Activated CD8-positive, alpha-beta T cell treated with anti-CD3 and anti-CD28 coated beads for 36 hours (primary cell): ENCODE measurements around the gene SYNGAP1. TPM values are rescaled to one million over a fixed set of nuclear protein-coding genes. Genes with fewer than 3 reads are reported as not detected.

Experiments
- ATAC-seq: fragments of 200-7000 bp; cut with Tn5 transposase; one replicate; pipeline ENCODE4 v1.10.0; 2021; ENCODE audit warnings: mild to moderate bottlenecking, moderate library complexity
- CTCF ChIA-PET: fragments of 350-600 bp; sonication (Branson Sonifier 250); formaldehyde crosslinking; loops from one replicate; lab custom pipeline; 2021; ENCODE audit warnings: antibody characterized with exemption; lab: Charles Lee
- POLR2A ChIA-PET: fragments of 350-600 bp; sonication (Branson Sonifier 250); formaldehyde crosslinking; loops from one replicate; lab custom pipeline; 2021; ENCODE audit warnings: antibody characterized with exemption; lab: Charles Lee
- DNase-seq: peaks from one replicate; pipeline ENCODE4 v3.0.0-alpha.2; 2020
- H3K27ac Mint-ChIP-seq: one replicate; pipeline ENCODE4 v1.8.0; 2021; ENCODE audit warnings: mild to moderate bottlenecking, mixed read lengths
- H3K27me3 Mint-ChIP-seq: one replicate; pipeline ENCODE4 v1.8.0; 2021; ENCODE audit warnings: mixed read lengths
- H3K36me3 Mint-ChIP-seq: one replicate; pipeline ENCODE4 v1.8.0; 2021; ENCODE audit warnings: low read depth, mixed read lengths
- H3K4me1 Mint-ChIP-seq: one replicate; pipeline ENCODE4 v1.8.0; 2021; ENCODE audit warnings: low read depth, mixed read lengths
- H3K4me3 Mint-ChIP-seq: one replicate; pipeline ENCODE4 v1.8.0; 2021; ENCODE audit warnings: mild to moderate bottlenecking, moderate library complexity, mixed read lengths
- H3K9me3 Mint-ChIP-seq: one replicate; pipeline ENCODE4 v1.8.0; 2021; ENCODE audit warnings: mixed read lengths
- intact Hi-C: fragments of 100-400 bp; cut with micrococcal nuclease; formaldehyde crosslinking; loops from one replicate; pipeline ENCODE4 v1.10.0; 2022
- total RNA-seq, 2 experiments: library from RNA; stranded (reverse); gene quantifications; one replicate each; pipeline ENCODE4 v1.2.3, GENCODE V29; 2021
- TF ChIP-seq, protein P1 (sequence below): fragments of 200-600 bp; IDR thresholded peaks from one replicate; pipeline ENCODE4 v1.8.0; 2022; ENCODE audit warnings: antibody characterized with exemption, mild to moderate bottlenecking

SYNGAP1 gene
- total RNA-seq, 2 experiments from 2014 or later: 57.9 to 67.0 TPM

DNA sequence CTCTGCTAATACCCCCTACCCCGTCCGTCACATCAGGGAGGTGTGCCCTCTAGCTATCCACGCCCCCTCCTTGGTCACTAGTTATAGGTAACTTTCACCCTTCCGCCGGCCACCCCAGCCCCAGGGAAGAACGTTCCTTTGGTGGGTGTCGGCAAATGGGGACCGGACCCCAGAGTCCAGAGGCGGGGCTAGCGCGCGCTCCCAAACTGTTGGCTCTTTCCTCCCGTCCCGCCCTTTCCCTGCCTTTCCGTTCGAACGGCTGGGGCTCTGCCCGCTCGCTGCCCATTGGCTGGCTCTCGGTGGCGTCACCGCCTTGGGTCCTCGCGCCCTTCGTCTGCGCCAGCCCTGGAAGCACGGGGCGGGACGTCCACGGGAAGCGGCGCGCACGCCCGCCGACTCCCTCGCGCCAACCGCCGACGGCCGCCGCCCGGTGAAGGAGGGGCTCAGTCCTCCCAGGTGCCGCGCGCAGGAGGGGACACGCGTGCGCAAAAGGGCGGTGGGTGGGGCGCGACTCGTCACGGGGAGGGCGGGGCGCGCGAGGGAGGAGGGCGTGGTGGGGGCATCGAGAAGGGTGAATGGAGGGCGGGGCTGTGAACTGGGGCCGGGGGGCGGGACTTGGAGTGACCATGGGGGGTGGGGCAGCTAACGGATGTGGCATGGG is 9.7 kb upstream of the SYNGAP1 start:
- Mint-ChIP-seq H3K4me1 (peaks cover 46% of the 10 kb centered on the region), H3K27ac (peak overlapping the region; percentile 90), H3K27me3 (no peaks in the 10 kb centered on the region), H3K9me3 (no peaks in the 10 kb centered on the region), H3K36me3 (peaks cover 44% of the 10 kb centered on the region), H3K4me3 (peak overlapping the region; percentile 87)
- ChIA-PET POLR2A (interaction anchor here (1.0 to 1.4 kb wide), 3 partner anchors 9 to 18 kb away, joined by 3 to 6 read pairs (median 4); partner anchors contain the start of genes KIFC1 and SYNGAP1), CTCF (interaction anchor here (1.0 to 2.0 kb wide), 4 partner anchors 13 to 21 kb away, joined by 3 to 9 read pairs (median 6); no protein-coding TSS in a partner anchor)
- TF ChIP-seq, protein P1, sequence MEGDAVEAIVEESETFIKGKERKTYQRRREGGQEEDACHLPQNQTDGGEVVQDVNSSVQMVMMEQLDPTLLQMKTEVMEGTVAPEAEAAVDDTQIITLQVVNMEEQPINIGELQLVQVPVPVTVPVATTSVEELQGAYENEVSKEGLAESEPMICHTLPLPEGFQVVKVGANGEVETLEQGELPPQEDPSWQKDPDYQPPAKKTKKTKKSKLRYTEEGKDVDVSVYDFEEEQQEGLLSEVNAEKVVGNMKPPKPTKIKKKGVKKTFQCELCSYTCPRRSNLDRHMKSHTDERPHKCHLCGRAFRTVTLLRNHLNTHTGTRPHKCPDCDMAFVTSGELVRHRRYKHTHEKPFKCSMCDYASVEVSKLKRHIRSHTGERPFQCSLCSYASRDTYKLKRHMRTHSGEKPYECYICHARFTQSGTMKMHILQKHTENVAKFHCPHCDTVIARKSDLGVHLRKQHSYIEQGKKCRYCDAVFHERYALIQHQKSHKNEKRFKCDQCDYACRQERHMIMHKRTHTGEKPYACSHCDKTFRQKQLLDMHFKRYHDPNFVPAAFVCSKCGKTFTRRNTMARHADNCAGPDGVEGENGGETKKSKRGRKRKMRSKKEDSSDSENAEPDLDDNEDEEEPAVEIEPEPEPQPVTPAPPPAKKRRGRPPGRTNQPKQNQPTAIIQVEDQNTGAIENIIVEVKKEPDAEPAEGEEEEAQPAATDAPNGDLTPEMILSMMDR: no peak
- intact Hi-C loops: loop anchor here (1.0 kb wide), 1 partner anchor 19 kb away; the partner anchor contains the start of gene KIFC1
- ATAC-seq (peak; percentile 81), DNase-seq (peak; percentile 97)

DNA sequence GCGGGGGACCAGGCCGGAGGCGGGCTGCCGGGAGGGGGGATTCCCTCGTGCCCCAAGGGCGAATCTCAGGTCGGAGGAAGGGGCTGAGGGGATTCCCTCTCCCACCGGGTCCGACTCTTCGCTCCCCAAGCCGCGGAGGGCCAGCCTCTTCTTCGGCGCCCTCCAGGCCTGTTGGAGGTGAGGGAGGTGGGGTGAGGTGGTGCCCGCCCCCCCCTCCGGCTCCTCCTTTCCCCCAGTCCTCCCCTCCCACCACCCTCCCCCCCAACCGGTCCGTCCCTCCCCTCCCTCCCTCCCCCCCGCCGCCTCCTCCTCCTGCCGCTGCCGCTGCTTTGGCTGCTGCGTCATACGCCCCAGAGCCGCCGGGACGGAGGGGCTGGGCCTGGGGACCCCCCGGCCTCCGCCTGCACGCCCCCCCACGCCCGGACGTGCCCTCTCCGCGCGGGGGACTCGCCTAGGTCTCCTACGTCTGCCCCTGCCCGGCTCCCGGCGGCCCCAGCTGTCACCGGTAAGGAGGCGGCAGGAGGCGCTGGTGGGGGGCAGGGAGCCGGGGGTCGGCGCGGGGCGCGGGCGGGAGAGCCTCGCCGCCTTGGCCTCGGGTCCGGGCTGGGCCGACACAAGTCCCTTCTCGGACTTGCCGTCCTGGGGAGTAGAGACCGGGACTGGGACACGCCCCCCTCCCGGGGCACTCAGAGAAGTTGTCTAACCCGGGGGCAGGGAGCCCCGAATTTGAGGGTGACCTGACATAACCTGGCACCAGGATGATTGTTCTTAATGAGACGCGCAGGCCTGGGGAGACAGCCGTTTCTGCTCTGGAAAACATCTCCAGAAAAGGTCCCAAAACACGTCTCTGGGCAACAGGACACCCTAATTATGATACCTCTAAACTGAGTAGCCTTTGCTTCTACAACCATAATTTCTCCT is 8.9 kb upstream of the SYNGAP1 start, which contains the start of gene PHF1:
PHF1 (plus strand) TSS at position 304 of the 921 bp plus-strand sequence. CDS start 1,250 bp downstream, outside the sequence.
- ChIA-PET POLR2A (interaction anchor here (1.1 to 1.8 kb wide), 4 partner anchors 8 to 139 kb away, joined by 4 to 11 read pairs (median 6); partner anchors contain the start of genes RPS18, SYNGAP1 and VPS52), CTCF (interaction anchor here (0.7 to 1.3 kb wide), 3 partner anchors 15 to 20 kb away, joined by 3 to 9 read pairs (median 4); no protein-coding TSS in a partner anchor)
- peaks cover 50% of the 10 kb centered on the region for H3K4me1 Mint-ChIP-seq
- H3K27me3 Mint-ChIP-seq: no peaks in the 10 kb centered on the region
- H3K4me3 Mint-ChIP-seq: peak within 1 kb of the TSS; percentile 87
- H3K36me3 Mint-ChIP-seq: peaks cover 44% of the 10 kb centered on the region
- peak within 1 kb of the TSS; percentile 90 for H3K27ac Mint-ChIP-seq
- no peaks in the 10 kb centered on the region for H3K9me3 Mint-ChIP-seq
- TF ChIP-seq, protein P1: no peak
- ATAC-seq (peak; percentile 65), DNase-seq (no peak)
- intact Hi-C loops: loop anchor here (1.0 kb wide), 1 partner anchor 20 kb away; the partner anchor contains the start of gene KIFC1

DNA sequence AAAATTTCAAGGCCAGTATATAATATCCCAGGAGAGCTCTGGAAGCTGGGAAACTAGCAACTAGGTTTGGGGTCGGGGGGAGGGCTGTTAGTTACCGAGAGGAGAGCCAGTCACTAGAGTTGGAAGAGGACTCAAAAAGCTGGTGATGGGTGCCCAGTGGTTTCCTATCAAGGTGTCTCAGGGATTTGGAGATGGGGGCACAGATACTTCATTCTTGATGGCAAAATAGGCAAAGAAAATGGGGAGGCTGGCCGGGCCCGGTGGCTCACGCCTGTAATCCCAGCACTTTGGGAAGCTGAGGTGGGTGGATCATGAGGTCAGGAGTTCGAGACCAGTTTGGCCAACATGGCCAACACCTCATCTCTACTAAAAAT is 8.2 kb upstream of the SYNGAP1 start:
- Mint-ChIP-seq H3K36me3 (peaks cover 45% of the 10 kb centered on the region), H3K27me3 (no peaks in the 10 kb centered on the region), H3K27ac (peak overlapping the region; percentile 87), H3K9me3 (no peaks in the 10 kb centered on the region), H3K4me3 (peak overlapping the region; percentile 80), H3K4me1 (peaks cover 57% of the 10 kb centered on the region)
- CTCF ChIA-PET: interaction anchor here (0.7 kb wide), 1 partner anchor 19 kb away, joined by 4 read pairs; no protein-coding TSS in a partner anchor
- DNase-seq: no peak
- TF ChIP-seq, protein P1: no peak
- intact Hi-C loops: no loop called here
- no peak for ATAC-seq
- POLR2A ChIA-PET: interaction anchor here (1.0 to 1.8 kb wide), 4 partner anchors 14 to 140 kb away, joined by 3 to 11 read pairs (median 6); partner anchors contain the start of genes RPS18, VPS52 and WDR46

DNA sequence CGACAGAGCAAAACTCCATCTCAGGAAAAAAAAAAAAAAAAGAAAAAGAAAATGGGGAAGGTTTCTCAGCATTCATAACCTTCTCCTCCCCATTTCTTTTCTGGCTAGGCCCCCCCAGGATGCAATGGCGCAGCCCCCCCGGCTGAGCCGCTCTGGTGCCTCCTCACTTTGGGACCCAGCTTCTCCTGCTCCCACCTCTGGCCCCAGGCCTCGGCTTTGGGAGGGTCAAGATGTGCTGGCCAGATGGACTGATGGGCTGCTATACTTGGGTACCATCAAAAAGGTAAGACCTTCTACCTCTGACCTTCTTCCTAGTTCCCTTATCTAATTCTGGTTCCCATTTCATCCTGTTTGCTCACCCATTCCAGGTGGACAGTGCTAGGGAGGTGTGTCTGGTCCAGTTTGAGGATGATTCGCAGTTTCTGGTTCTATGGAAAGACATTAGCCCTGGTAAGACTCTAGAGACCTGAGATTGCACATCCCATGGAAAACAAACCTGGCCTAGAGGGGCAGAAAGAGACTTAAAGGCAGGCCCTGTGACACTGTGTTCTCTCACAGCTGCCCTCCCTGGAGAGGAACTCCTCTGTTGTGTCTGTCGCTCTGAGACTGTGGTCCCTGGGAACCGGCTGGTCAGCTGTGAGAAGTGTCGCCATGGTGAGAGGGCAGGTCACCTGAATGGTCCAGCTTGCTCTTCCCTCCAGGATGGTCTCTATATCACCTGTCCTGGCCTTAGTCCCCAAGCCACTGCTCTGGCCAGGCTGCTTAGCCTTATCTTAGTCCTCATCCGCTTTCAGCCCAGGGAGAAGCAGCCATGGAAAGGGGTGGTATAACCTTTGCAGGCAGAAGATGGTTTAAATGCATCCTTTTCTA is 7.5 kb upstream of the SYNGAP1 start:
- Mint-ChIP-seq H3K27me3 (no peaks in the 10 kb centered on the region), H3K4me3 (peak overlapping the region; percentile 80), H3K36me3 (peaks cover 47% of the 10 kb centered on the region), H3K4me1 (peaks cover 59% of the 10 kb centered on the region), H3K9me3 (no peaks in the 10 kb centered on the region), H3K27ac (peak overlapping the region; percentile 61)
- CTCF ChIA-PET: interaction anchor here (0.7 to 1.1 kb wide), 2 partner anchors 14 to 19 kb away, joined by 3 to 4 read pairs; no protein-coding TSS in a partner anchor
- DNase-seq: no peak
- intact Hi-C loops: no loop called here
- TF ChIP-seq, protein P1: no peak
- POLR2A ChIA-PET: interaction anchor here (1.0 to 1.8 kb wide), 5 partner anchors 13 to 141 kb away, joined by 3 to 11 read pairs (median 4); partner anchors contain the start of genes RPS18, VPS52 and WDR46
- ATAC-seq: no peak
